ENCODE data around the gene TNIP1. TPM values are rescaled to one million over a fixed set of nuclear protein-coding genes. Genes with fewer than 3 reads are reported as not detected.
A peak's percentile ranks its signal among the peaks of the same experiment; 100 is the strongest.

Gene TNIP1
- total RNA-seq, 1 donor from 2014 or later: 304 TPM

DNA sequence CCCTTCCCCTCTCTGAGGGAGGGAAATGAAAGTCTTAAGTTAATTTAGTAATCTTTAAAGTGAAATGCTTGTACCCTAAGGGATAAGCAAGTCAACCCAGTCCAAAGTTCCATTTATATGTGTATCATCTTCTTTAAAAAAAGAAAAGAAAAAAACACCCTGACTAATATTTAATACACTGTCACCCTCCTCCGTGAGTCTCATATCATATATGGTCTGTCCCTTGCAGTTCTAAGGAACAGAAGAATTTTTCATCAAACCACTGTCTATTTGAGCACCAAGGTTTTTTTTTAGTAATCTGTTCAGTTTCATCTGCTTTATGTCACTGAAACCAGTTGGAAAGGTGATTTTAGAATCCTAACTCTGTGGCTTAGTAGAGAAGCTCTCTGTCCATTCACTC lies 15.2 kb downstream of the TNIP1 start:
- DNase-seq (ENCODE audit: low spot score): no peak
- Mint-ChIP-seq H3K4me1 (ENCODE audit: low read depth) (peaks cover 86% of the 10 kb centered on the region), H3K4me3 (peak overlapping the region; percentile 6), H3K9me3 (no peaks in the 10 kb centered on the region), H3K36me3 (ENCODE audit: low read depth) (peaks cover 45% of the 10 kb centered on the region), H3K27me3 (ENCODE audit: insufficient read depth) (no peaks in the 10 kb centered on the region), H3K27ac (peak overlapping the region; percentile 42)
- intact Hi-C loops (cut with micrococcal nuclease): no loop called here

DNA sequence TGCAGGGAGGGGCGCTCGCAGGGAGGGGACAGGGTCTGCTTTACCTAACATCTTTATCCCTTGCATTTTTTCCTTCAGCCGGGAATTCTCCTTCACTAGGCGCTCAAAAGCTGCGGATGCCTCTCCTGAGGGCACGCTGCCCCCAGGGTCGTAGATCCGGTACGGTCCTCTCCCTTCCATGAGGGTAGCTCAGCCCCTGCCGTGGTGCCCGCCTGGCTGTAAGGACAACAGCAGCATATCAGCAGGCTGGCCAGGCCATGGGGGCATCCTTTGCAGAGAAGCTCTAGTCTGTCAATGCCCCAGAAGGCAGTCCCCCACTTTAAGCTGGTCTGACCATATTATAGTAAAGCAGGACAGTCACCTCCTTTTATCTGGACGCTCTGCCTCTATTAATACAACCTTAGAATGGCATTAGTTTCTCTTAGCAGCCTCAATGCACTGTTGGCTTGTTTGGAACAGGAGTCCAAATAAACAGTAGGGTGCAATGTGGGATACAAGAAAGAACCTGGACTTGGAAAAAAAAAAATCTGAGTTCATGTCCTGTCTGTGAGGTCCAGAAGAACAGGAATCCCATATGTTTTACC lies 15.8 kb downstream of the TNIP1 start:
- peaks cover 48% of the 10 kb centered on the region for H3K36me3 Mint-ChIP-seq (ENCODE audit: low read depth)
- peaks cover 86% of the 10 kb centered on the region for H3K4me1 Mint-ChIP-seq (ENCODE audit: low read depth)
- no peak for DNase-seq (ENCODE audit: low spot score)
- H3K4me3 Mint-ChIP-seq: no peak overlapping the region
- peak overlapping the region; percentile 42 for H3K27ac Mint-ChIP-seq
- intact Hi-C loops (cut with micrococcal nuclease): no loop called here
- H3K9me3 Mint-ChIP-seq: no peaks in the 10 kb centered on the region
- no peaks in the 10 kb centered on the region for H3K27me3 Mint-ChIP-seq (ENCODE audit: insufficient read depth)

DNA sequence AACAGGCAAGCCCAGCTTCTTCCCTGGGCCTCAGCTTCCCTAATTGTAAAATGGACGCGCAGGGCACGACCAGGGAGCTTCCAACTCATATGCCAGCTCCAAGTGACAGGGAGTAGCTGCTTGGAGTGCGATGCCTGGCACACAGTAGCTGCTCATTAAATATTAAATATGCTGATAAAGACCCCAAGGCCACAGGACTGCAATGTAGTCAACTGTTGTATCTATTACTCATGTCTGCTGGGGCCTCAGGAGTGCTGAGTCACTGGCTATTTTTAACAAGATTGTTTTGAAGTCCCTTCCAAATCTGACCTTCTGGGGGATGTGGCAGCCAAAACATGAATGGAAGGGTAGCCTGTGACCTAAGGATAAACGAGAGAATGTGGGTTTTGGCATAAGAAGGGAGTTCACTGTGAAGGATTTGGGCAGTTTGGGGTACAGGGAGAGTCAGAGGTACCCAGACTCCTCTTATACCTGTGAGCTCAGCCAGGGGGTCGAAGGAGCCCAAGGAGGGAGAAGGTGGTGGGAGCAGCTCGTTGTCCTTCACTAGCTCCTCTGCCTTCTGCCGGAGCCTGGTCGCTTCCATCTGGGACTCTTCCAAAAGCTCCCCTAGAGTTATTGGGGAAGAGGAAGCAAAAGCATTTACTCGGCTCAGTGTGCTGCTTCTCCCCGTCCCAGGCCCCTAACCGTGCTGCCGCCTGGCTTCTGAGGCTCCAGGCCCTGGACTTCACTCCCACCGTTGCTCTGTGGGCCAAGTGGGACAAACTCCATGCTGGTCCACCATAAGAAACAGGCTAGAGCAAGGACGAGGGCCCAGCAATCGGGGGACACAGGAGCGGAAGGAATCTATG lies 17.5 kb downstream of the TNIP1 start:
- H3K4me1 Mint-ChIP-seq (ENCODE audit: low read depth): peaks cover 82% of the 10 kb centered on the region
- intact Hi-C loops (cut with micrococcal nuclease): no loop called here
- no peaks in the 10 kb centered on the region for H3K27me3 Mint-ChIP-seq (ENCODE audit: insufficient read depth)
- peaks cover 56% of the 10 kb centered on the region for H3K36me3 Mint-ChIP-seq (ENCODE audit: low read depth)
- no peak overlapping the region for H3K4me3 Mint-ChIP-seq
- H3K27ac Mint-ChIP-seq: peak overlapping the region; percentile 87
- no peaks in the 10 kb centered on the region for H3K9me3 Mint-ChIP-seq
- no peak for DNase-seq (ENCODE audit: low spot score)

DNA sequence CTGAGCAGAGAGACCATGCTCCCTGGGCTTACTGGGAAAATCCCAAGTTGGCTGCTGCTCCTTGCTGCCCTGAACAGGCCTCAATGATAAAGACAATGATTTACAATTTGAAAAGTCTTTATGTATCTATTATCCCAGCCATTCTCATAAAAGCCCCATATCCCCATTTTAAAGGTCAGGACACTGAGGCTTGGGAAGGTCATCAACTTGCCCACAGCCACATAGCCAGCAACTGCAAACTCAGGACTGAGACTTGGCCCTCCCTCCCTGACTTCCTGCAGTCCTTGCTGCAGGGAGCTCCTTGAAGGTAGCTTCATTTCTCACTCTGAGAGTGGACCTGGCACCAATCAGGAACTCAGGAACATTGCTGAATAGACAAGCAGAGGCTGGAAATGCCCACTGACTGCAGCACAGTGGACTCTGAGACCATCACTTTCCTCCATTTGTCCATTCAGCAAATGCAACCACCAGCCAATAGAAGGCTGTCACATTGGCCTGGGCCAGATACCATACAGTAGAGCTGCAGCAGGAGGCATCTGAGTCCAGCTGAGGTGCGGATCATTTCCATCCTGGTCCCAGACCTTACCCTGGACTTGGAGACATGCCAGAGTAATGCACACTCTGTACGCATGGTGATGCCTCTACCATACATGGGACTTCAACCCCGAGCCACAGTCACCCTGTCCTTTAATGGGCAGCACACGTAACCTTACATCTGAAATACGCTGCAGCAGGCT lies 18.3 kb downstream of the TNIP1 start:
- Mint-ChIP-seq H3K27ac (peak overlapping the region; percentile 87), H3K9me3 (no peaks in the 10 kb centered on the region), H3K27me3 (ENCODE audit: insufficient read depth) (no peaks in the 10 kb centered on the region), H3K4me1 (ENCODE audit: low read depth) (peaks cover 74% of the 10 kb centered on the region), H3K36me3 (ENCODE audit: low read depth) (peaks cover 54% of the 10 kb centered on the region), H3K4me3 (no peak overlapping the region)
- intact Hi-C loops (cut with micrococcal nuclease): no loop called here
- DNase-seq (ENCODE audit: low spot score): no peak

DNA sequence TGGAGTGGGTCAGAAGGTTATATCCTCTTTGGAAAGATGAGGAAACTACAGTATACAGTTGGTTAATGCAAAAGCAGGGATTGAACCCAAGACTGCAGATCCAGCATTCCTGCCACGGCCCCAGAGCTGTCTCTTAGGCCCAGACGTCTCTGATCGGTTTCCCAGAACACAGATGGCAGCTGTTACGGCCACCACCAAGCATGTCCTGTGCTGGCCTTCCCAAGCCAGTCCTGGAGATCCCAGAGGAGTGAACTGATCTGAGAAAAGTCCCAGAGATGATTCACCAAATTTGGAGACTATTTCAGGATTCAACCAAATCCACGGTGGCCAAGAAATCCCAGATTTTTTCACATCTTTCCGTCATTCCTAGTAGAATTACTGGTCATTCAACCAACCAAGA lies 20.1 kb downstream of the TNIP1 start:
- DNase-seq (ENCODE audit: low spot score): no peak
- Mint-ChIP-seq H3K27ac (peak overlapping the region; percentile 96), H3K4me1 (ENCODE audit: low read depth) (peaks cover 56% of the 10 kb centered on the region), H3K9me3 (no peaks in the 10 kb centered on the region), H3K36me3 (ENCODE audit: low read depth) (peaks cover 52% of the 10 kb centered on the region), H3K27me3 (ENCODE audit: insufficient read depth) (no peaks in the 10 kb centered on the region), H3K4me3 (no peak overlapping the region)
- intact Hi-C loops (cut with micrococcal nuclease): no loop called here

DNA sequence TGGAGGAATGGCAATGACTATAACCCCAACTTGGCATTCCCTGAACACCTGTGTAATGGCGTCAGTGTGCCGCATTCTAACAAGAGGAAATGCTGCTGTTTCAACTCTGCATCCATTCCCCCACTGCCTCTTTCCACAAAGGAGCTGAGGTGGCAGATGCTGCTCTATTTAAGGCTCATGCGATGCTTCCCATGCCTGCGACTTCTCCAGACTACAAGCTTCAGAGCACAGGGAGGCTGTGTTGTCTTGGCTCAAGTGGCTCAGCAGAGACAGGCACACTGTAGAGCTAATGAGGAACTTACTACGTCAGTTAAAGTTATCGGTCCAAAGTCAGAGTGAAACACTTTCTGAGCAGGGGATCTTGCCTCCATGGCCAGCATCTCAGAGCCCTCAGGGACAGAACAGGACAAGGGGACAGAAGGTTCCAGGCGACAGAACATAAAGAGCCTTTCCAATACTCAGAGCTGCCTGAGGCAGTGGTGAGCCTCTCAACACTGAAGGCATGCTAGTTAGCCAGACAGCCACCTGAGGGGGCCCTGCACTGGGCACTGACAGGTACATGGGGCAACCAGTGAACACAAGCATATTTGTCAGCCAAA lies 21.8 kb downstream of the TNIP1 start:
- no peaks in the 10 kb centered on the region for H3K9me3 Mint-ChIP-seq
- H3K4me3 Mint-ChIP-seq: peak overlapping the region; percentile 45
- no peaks in the 10 kb centered on the region for H3K27me3 Mint-ChIP-seq (ENCODE audit: insufficient read depth)
- DNase-seq (ENCODE audit: low spot score): no peak
- intact Hi-C loops (cut with micrococcal nuclease): no loop called here
- peak overlapping the region; percentile 96 for H3K27ac Mint-ChIP-seq
- peaks cover 44% of the 10 kb centered on the region for H3K4me1 Mint-ChIP-seq (ENCODE audit: low read depth)
- peaks cover 61% of the 10 kb centered on the region for H3K36me3 Mint-ChIP-seq (ENCODE audit: low read depth)

DNA sequence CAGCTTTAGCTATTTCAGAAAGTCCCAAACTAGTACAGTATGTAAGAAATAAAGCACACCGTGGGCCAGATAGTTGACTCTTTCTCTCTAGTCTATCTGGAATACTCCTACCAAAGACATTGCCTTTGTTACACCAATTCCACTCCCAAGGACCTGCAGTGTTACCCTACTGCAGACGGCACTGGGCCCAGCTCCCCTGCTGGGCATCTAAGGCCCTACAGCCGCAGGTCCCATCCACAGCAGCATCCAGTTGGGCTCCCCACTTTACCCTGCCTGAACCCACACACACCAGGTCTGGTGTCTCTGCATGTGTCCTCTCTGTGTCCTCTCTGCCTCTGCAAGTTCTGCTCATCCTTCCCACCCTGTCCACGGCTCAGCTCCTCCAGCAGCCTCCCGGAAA lies 22.5 kb downstream of the TNIP1 start:
- Mint-ChIP-seq H3K4me1 (ENCODE audit: low read depth) (peaks cover 40% of the 10 kb centered on the region), H3K9me3 (no peaks in the 10 kb centered on the region), H3K27ac (no peak overlapping the region), H3K27me3 (ENCODE audit: insufficient read depth) (no peaks in the 10 kb centered on the region), H3K36me3 (ENCODE audit: low read depth) (peaks cover 60% of the 10 kb centered on the region), H3K4me3 (no peak overlapping the region)
- intact Hi-C loops (cut with micrococcal nuclease): no loop called here
- DNase-seq (ENCODE audit: low spot score): no peak

DNA sequence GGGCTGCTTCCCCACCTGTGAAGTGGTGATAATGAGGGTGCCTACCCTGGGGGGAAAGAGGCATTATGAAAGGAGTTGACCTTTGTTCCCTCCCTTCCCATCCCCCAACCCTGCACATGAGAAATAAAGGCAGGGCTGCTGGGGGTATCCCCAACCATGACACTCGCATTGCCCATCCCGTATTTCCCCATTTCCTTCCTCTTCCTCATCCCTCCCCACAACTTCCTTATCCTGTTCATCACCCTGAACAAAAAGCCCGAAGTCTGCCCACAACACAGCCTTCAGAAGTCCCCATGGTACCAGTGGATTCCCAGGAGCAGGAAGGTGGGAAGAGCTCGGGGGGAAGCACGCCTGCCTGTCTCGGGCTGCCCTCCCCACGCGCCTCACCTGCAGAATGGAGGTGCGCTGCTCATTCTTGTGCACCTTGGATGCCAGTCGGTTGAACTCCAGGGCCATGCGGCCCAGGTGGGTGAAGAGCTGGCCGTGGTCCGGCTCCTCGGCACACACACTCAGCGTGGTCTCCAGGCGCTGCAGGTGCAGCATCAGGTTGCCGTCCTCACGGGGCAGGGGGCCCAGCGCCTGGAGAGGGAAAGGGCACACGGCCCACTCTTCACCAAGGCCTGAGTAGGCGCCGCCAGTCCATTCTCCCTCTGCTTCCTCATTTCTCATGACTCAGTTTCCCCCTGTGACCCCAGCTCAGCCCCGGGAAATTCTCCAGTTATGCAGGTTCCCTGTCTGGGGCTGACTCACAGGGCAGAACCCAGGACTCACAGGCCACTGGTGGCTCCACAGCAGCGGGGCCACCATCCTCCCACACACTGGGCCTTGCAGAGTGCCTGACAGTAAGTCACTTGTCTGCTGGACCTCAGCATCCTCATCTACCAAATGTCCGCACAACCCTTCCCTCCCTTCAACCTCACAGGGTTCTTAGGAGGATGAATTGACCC lies 24.2 kb downstream of the TNIP1 start:
- Mint-ChIP-seq H3K4me1 (ENCODE audit: low read depth) (peaks cover 46% of the 10 kb centered on the region), H3K27me3 (ENCODE audit: insufficient read depth) (no peaks in the 10 kb centered on the region), H3K9me3 (no peaks in the 10 kb centered on the region), H3K4me3 (no peak overlapping the region), H3K27ac (peak overlapping the region; percentile 75), H3K36me3 (ENCODE audit: low read depth) (peaks cover 69% of the 10 kb centered on the region)
- intact Hi-C loops (cut with micrococcal nuclease): no loop called here
- DNase-seq (ENCODE audit: low spot score): no peak

DNA sequence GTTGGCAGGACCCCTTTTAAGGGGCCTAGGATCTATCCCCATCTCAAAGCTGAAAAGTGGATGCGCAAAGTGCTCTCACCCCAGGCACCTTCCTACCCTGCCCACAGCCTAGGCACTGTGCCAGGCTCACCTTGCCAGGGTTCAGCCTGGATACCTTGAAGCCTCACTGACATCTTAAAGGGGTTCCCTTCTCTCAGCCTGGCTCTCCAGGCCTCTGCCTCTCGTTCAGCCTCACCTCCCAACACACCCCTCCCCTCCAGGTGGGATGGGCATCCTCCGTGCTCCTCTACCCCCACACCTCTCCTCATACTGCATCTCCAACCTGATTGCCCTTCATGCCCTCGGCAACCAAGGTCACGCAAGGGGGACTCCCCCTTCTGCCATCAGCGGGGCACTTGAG lies 25.5 kb downstream of the TNIP1 start:
- Mint-ChIP-seq H3K4me1 (ENCODE audit: low read depth) (peaks cover 41% of the 10 kb centered on the region), H3K36me3 (ENCODE audit: low read depth) (peaks cover 71% of the 10 kb centered on the region), H3K4me3 (no peak overlapping the region), H3K27ac (peak overlapping the region; percentile 44), H3K9me3 (no peaks in the 10 kb centered on the region), H3K27me3 (ENCODE audit: insufficient read depth) (no peaks in the 10 kb centered on the region)
- intact Hi-C loops (cut with micrococcal nuclease): no loop called here
- DNase-seq (ENCODE audit: low spot score): no peak

DNA sequence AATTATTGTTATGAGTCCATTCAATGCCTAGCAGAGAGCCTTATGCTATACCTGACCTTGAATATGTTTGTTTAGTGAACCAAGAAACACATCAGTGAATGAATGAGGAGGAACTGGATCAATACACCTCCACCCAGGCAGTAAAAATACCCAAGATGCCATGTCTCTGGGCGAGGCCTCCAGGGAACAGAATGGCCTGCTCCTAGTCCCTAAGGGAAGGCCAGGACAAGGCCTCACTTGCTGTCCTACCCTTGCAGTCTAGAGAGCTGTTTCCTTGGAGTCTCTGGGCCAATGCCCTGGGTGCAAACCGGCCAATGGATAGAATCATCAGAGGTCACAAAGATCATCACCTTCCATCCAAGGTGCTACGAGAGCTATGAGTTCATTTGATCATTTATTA lies 26.1 kb downstream of the TNIP1 start:
- no peak for DNase-seq (ENCODE audit: low spot score)
- Mint-ChIP-seq H3K9me3 (no peaks in the 10 kb centered on the region), H3K4me3 (no peak overlapping the region), H3K27ac (no peak overlapping the region), H3K36me3 (ENCODE audit: low read depth) (peaks cover 65% of the 10 kb centered on the region), H3K27me3 (ENCODE audit: insufficient read depth) (no peaks in the 10 kb centered on the region), H3K4me1 (ENCODE audit: low read depth) (peaks cover 34% of the 10 kb centered on the region)
- intact Hi-C loops (cut with micrococcal nuclease): loop anchor here (5.0 kb wide), 1 partner anchor 43 kb away; no protein-coding TSS in a partner anchor

DNA sequence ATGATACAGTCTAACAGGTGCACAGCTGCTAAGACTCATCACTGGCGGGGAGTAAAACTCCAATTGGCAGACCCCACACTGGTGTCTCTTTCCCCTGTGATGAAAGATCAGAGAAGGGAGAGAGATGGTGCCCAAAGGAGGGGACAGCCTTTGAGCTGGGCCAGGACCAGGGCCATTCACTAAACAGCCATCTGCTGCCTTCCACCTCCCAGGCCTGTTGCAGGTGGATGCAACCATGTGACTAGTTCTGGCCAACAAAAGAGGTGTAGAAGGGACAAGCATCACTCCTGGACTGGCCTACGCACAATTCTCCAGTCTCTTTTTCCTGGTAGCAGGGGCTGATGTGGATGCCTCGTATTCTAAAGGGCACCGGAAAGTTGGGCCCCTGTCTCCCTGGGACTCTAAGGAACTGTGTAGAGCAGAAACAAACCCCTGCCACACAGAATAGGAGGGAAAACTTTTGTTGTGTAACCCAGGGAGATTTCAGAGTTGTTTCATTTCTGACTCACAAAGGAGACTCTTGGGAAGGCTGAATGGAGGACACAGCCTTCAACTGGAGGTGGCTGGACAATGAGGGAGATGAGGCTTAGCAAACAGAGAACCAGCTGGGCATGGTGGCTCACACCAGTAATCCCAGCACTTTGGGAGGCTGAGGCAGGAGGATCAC lies 26.9 kb downstream of the TNIP1 start:
- peaks cover 27% of the 10 kb centered on the region for H3K4me1 Mint-ChIP-seq (ENCODE audit: low read depth)
- no peak overlapping the region for H3K4me3 Mint-ChIP-seq
- peak overlapping the region; percentile 55 for H3K27ac Mint-ChIP-seq
- H3K9me3 Mint-ChIP-seq: no peaks in the 10 kb centered on the region
- H3K36me3 Mint-ChIP-seq (ENCODE audit: low read depth): peaks cover 63% of the 10 kb centered on the region
- no peaks in the 10 kb centered on the region for H3K27me3 Mint-ChIP-seq (ENCODE audit: insufficient read depth)
- DNase-seq (ENCODE audit: low spot score): no peak
- intact Hi-C loops (cut with micrococcal nuclease): loop anchor here (5.0 kb wide), 1 partner anchor 43 kb away; no protein-coding TSS in a partner anchor

Measured in activated T-helper 1 cell treated with anti-CD3 and anti-CD28 coated beads, Interleukin-12 subunit alpha, Interleukin-12 subunit beta, Interleukin-2, Interleukin-4 antibody, amounts not matched to agents 30 ng/mL and 10 ng/mL and 1 ng/mL, durations not matched to agents 14 hours and 24 hours and 36 hours (primary cell).